K562 (cell line): ENCODE results near the gene MTHFS. TPM values are rescaled to one million over a fixed set of nuclear protein-coding genes. Genes with fewer than 3 reads are reported as not detected.

Experiments used
- CGGBP1 ChIP-seq: fragments of 250-450 bp; sonication (Bioruptor Pico); IDR thresholded peaks from 2 replicates; pipeline ENCODE4 v1.9.0; 2021; ENCODE audit warnings: mild to moderate bottlenecking
- IFI16 ChIP-seq: fragments of 250-450 bp; sonication (Bioruptor Pico); IDR thresholded peaks from 2 replicates; pipeline ENCODE4 v2.1.2; 2022; ENCODE audit warnings: mild to moderate bottlenecking, inconsistent platforms
- KDM1A ChIP-seq, 2 experiments: fragments of 450-650 bp; IDR thresholded peaks; 2 replicates each; pipeline ENCODE4 v1.6.1; 2016; ENCODE audit warnings: mild to moderate bottlenecking in 2 of 2
- SIN3A ChIP-seq, 2 experiments: fragments of 150-350 bp in 1 of 2; IDR thresholded peaks; 2 replicates each; pipeline ENCODE4 v1.6.1; 2011 to 2016; ENCODE audit warnings: borderline replicate concordance in 2 of 2, low read depth in 2 of 2, low read length in 2 of 2, mild to moderate bottlenecking in 2 of 2, moderate library complexity in 2 of 2; ENCODE audit not compliant: control insufficient read depth in 1 of 2
- TRIM28 ChIP-seq: fragments of 450-650 bp; IDR thresholded peaks from 2 replicates; pipeline ENCODE4 v1.6.1; 2017
- YY1 ChIP-seq, 3 experiments: IDR thresholded peaks; 2 replicates each; pipeline ENCODE4 v1.6.1; 2011; ENCODE audit warnings: low read length in 2 of 3, mild to moderate bottlenecking in 2 of 3, moderate library complexity in 2 of 3, borderline replicate concordance in 1 of 3, control low read depth in 1 of 3, low read depth in 1 of 3; ENCODE audit not compliant: insufficient read depth in 3 of 3, insufficient replicate concordance in 2 of 3, control insufficient read depth in 1 of 3, insufficient read length in 1 of 3; ENCODE audit errors: extremely low read depth in 1 of 3
- ZKSCAN3 ChIP-seq: fragments of 250-450 bp; sonication (Bioruptor Pico); IDR thresholded peaks from 2 replicates; pipeline ENCODE4 v1.4.0; 2020
- polyA plus RNA-seq, 8 experiments: library from polyadenylated mRNA; depleted of rRNA in 4 of 8; stranded (reverse) in 5 of 8; unstranded in 3 of 8; fragments of >200 nt; fragmentation: Nextera tagmentation in 2 of 8; fragmentation: Illumina TruSeq in 1 of 8; extraction: Ambion mirVana in 2 of 8; extraction: Trizol in 1 of 8; gene quantifications; 2 replicates each; pipeline versions ENCODE4 v1.2.1 to v1.2.3, GENCODE V29; 2011 to 2014; ENCODE audit warnings: inconsistent platforms in 1 of 8, missing spikeins in 1 of 8
- total RNA-seq, 7 experiments: library from RNA; depleted of rRNA in 6 of 7; stranded (reverse); fragments of >200 nt in 6 of 7; fragmentation: Illumina TruSeq in 2 of 7; extraction: Trizol in 2 of 7; gene quantifications; 2 replicates each; pipeline versions ENCODE4 v1.2.1 to v1.2.3, GENCODE V29; 2011 to 2021; ENCODE audit warnings: low replicate concordance in 1 of 7
- TF ChIP-seq, protein P1 (sequence below), 3 experiments: fragments of 200-800 bp in 1 of 3; fragments of 250-450 bp in 1 of 3; fragments of 450-650 bp in 1 of 3; sonication (Bioruptor Pico) in 1 of 3; sonication (Bioruptor generic) in 1 of 3; formaldehyde crosslinking in 1 of 3; IDR thresholded peaks; 2 replicates each; pipeline versions ENCODE4 v1.6.1 to v1.8.0; 2016 to 2022; ENCODE audit warnings: mild to moderate bottlenecking in 2 of 3, missing genetic modification characterization in 2 of 3, missing compliant biosample characterization in 1 of 3, moderate library complexity in 1 of 3
- TF ChIP-seq, protein P2 (sequence below): fragments of 250-450 bp; sonication (Bioruptor Pico); IDR thresholded peaks from 2 replicates; pipeline ENCODE4 v1.6.1; 2021; ENCODE audit warnings: mild to moderate bottlenecking
- TF ChIP-seq, protein P3 (sequence below), 2 experiments: IDR thresholded peaks; 2 replicates each; pipeline ENCODE4 v1.6.1; 2011; ENCODE audit warnings: borderline replicate concordance in 1 of 2, control low read depth in 1 of 2, low read depth in 1 of 2, low read length in 1 of 2, mild to moderate bottlenecking in 1 of 2, mixed read lengths in 1 of 2, moderate library complexity in 1 of 2; ENCODE audit not compliant: insufficient read depth in 1 of 2, insufficient read length in 1 of 2, poor library complexity in 1 of 2, severe bottlenecking in 1 of 2; ENCODE audit errors: extremely low read depth in 1 of 2

The MTHFS gene
- total and polyA plus RNA-seq, 9 of the 15 experiments (the other 6 are each of a cell fraction or from before 2014, with no cell fraction given): 17.8 to 79.3 (median 41.7) TPM

- TF ChIP-seq, protein P1, sequence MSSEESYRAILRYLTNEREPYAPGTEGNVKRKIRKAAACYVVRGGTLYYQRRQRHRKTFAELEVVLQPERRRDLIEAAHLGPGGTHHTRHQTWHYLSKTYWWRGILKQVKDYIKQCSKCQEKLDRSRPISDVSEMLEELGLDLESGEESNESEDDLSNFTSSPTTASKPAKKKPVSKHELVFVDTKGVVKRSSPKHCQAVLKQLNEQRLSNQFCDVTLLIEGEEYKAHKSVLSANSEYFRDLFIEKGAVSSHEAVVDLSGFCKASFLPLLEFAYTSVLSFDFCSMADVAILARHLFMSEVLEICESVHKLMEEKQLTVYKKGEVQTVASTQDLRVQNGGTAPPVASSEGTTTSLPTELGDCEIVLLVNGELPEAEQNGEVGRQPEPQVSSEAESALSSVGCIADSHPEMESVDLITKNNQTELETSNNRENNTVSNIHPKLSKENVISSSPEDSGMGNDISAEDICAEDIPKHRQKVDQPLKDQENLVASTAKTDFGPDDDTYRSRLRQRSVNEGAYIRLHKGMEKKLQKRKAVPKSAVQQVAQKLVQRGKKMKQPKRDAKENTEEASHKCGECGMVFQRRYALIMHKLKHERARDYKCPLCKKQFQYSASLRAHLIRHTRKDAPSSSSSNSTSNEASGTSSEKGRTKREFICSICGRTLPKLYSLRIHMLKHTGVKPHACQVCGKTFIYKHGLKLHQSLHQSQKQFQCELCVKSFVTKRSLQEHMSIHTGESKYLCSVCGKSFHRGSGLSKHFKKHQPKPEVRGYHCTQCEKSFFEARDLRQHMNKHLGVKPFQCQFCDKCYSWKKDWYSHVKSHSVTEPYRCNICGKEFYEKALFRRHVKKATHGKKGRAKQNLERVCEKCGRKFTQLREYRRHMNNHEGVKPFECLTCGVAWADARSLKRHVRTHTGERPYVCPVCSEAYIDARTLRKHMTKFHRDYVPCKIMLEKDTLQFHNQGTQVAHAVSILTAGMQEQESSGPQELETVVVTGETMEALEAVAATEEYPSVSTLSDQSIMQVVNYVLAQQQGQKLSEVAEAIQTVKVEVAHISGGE (CRISPR knock-in tag; IDR thresholded peaks at IDR 0.05): no peak
- TF ChIP-seq TRIM28: no peak
- no peak for TF ChIP-seq CGGBP1 (CRISPR knock-in tag)
- TF ChIP-seq, protein P2, sequence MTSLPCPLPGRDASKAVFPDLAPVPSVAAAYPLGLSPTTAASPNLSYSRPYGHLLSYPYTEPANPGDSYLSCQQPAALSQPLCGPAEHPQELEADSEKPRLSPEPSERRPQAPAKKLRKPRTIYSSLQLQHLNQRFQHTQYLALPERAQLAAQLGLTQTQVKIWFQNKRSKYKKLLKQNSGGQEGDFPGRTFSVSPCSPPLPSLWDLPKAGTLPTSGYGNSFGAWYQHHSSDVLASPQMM: no peak
- TF ChIP-seq, protein P3, sequence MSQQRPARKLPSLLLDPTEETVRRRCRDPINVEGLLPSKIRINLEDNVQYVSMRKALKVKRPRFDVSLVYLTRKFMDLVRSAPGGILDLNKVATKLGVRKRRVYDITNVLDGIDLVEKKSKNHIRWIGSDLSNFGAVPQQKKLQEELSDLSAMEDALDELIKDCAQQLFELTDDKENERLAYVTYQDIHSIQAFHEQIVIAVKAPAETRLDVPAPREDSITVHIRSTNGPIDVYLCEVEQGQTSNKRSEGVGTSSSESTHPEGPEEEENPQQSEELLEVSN (IDR thresholded peaks at IDR 0.05; ENCODE audit: borderline replicate concordance in 1 of 2, extremely low read depth in 1 of 2, insufficient read depth in 1 of 2, insufficient read length in 1 of 2, low read depth in 1 of 2, low read length in 1 of 2, poor library complexity in 1 of 2, severe bottlenecking in 1 of 2): no peak
- no peak for TF ChIP-seq ZKSCAN3
- no peak for TF ChIP-seq KDM1A (IDR thresholded peaks at IDR 0.05)
- no peak for TF ChIP-seq IFI16 (CRISPR knock-in tag)
- TF ChIP-seq YY1 (IDR thresholded peaks at IDR 0.05; ENCODE audit: borderline replicate concordance in 1 of 3, control insufficient read depth in 1 of 3, extremely low read depth in 1 of 3, insufficient read depth in 3 of 3, insufficient read length in 1 of 3, insufficient replicate concordance in 2 of 3, low read depth in 1 of 3, low read length in 2 of 3): no peak
- TF ChIP-seq SIN3A (IDR thresholded peaks at IDR 0.05; ENCODE audit: borderline replicate concordance in 2 of 2, control insufficient read depth in 1 of 2, low read depth in 2 of 2, low read length in 2 of 2): no peak
These were observed 70.0 kb downstream of the MTHFS start (continued) for GRCh38 chr15:79826800-79827199.
